NCI-H1694 treated with DMSO at 0.1 percent for 48 hours (cell line): ENCODE data around the gene ARX.
A peak's percentile ranks its signal among the peaks of the same experiment; 100 is the strongest.

Experiments used
- DNase-seq: peaks from one replicate; lab custom pipeline; 2025; lab: John Stamatoyannopoulos, UW

ARX gene

DNA sequence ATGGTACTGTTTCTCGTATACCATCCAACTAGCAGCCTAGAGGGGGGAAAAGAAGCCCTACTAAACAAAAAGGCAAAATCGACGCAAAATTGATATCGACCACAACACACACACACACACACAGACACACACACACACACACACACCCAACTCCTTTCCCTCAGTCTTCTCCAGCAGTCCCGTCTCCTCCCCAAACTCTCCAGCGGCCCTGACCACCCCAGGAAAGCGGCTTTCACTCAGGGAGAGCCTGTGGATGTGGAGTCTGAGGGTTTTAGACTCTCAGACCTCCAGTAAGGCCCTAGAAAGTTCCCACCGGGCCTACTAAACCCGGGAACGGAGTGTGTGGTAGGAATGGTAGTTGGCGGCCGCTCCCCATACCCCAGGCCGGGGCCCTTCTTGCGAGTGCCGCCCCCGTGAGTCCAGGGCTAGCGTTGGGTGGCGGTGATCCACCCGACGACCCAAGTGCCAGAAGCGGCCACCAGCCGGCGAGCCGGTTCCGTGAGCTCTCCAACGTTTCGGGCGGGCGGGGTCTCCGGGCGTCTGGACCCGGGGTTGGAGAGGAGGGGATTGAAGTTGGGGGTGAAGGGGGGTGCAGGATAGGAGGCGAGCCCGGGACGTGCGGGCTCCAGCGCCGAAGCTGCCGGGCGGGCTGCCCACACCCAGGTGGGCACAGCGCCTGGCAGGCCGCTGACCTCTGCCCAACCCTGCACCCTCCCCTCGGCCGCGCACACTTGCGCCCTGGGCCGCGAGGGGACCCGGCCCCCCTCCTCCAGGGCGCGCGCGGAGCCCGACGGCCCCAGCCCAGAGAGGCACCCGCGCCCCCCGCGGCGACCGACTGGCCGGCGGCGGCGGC, 13.7 kb downstream of the ARX start:
- no peak for DNase-seq

- DNase-seq = no peak
Observed at GRCh38 chrX:24999511-24999910, 16.3 kb downstream of the ARX start.

- no peak for DNase-seq
Observed at GRCh38 chrX:24996096-24996709, 19.6 kb downstream of the ARX start.

DNA sequence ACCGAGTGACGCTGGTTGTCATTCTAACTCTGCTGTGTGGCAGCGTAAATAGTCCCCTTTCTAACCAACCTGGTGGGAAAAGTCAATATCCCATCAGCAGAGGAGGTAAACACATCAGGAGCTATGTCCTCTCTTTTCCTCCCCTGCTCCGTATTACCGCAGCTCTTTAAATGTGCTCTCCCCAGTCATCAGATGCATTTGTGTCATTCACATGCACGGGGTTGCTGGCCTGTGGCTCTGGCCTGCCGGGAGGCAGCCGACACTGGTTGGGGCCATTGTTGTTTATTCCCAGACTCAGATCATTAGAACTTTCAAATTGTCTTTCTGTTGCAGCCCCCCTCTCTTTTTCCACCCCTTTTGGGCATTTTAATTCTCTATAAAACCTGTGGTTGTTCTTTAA, 21.9 kb downstream of the ARX start:
- DNase-seq = no peak

- peak; percentile 27 for DNase-seq
Observed at GRCh38 chrX:24990535-24990934, 25.2 kb downstream of the ARX start.

GRCh38 chrX:24988314-24988713, 27.5 kb downstream of the ARX start:
- DNase-seq = no peak

GRCh38 chrX:24987731-24988130, 28.0 kb downstream of the ARX start:
- no peak for DNase-seq

GRCh38 chrX:24985120-24985519, 30.6 kb downstream of the ARX start:
- DNase-seq = no peak

- no peak for DNase-seq
Observed at GRCh38 chrX:24983931-24984330, 31.8 kb downstream of the ARX start.

DNA sequence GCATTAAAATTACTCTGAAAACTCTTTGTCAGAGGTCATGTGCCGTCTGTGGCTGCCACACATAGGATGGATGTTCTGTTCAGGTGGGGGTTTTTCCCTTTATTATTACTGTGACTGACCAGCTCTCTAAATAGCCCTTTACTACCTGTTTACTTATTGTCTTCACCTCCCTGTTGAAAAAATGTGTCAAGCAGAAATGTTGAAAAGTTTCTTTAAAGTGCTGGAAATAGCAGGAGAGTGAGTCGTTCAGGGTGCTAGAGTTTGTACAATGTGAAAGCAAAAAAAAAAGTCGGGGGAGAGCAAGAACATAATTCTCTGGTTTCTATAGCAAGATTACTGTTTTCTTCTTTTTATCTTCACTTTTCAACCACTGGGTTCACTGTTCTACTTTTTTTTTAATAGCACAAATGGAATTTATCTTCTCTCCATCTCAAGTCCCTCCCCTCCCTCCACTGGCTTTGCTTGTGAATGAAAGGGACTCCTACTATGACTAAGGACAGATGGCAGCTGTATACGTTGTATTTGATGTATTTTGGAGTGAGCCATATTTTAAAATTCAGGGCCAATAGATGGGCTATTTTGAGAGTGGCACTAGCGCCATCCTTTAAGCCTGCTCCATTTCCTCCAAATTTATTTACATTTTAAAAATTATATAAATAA, 33.3 kb downstream of the ARX start:
- DNase-seq = no peak

GRCh38 chrX:24981030-24981429, 34.7 kb downstream of the ARX start:
- no peak for DNase-seq

DNA sequence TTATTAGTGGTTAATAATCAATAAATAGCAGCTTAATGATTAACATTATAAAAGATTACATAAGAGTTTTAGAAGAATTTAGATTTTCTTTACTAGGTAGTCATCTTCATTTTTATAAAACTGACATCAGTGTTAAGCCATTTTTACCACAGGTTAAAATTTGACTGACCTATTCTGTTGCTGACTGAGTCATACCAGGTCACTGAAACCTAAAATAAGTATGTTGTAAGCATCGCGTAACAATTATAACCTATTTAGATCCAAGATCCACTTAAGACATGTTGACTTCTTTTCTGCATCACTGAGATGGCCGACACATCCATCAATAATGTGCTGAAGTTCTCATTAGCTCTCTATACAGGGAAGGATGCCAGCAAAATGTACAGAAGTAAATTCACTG, 36.7 kb downstream of the ARX start:
- no peak for DNase-seq

DNA sequence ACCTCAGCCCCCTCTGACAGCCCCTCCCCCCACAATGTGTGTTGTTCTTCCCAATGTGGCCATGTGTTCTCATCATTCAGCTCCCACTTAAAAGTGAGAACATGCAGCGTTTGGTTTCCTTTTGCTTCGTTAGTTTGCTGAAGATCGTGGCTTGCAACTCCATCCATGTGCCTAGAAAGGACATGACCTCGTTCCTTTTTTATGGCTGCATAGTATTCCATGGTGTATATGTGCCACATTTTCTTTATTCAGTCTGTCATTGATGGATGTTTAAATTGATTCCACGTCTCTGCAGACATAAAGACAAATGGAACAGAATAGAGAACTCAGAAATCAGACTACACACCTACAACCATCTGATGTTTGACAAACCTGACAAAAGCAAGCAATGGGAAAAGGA, 46.0 kb downstream of the ARX start:
- DNase-seq = no peak

DNA sequence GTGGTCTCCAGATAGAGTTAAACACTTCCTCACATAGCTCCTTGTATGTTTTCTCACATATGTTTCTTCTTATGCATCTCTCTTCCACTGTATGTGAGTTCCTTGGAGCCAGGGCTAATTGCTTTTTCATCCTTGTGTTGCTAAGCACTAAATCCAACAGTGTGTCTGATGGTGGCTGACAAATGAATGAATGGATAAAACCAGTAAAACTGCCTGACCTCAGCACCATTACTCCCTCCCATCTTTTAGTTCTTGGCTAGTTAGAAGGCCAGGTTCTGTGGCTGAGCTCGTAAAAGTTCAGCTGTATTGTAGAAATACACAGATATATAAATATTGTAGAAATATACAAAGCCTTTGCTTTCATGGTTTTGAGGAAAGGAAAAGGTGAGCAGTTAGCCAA, 50.4 kb downstream of the ARX start:
- no peak for DNase-seq

DNA sequence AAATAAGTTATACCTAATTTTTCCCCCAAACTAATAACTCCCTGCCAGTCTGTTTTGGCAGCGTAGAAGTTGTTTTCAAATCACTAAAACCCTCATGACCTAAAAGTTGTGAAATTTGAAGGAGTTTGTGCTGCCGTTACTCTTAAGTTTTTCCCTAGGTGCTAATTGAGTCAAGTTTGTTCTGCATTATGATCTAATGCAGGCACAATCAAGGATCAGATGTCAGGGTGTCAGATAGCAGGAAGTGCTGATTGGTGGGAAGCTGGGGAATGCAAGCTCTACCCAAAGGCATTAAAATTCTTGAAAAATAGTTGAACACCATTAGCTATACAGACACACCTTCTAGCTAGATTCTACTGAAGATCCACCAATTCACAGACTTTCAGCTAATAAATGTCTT, 51.9 kb downstream of the ARX start:
- no peak for DNase-seq

- DNase-seq = no peak
Observed at GRCh38 chrX:24961809-24962208, 54.0 kb downstream of the ARX start.

- DNase-seq = peak; percentile 34
Observed at GRCh38 chrX:24956828-24957227, 58.9 kb downstream of the ARX start.

DNA sequence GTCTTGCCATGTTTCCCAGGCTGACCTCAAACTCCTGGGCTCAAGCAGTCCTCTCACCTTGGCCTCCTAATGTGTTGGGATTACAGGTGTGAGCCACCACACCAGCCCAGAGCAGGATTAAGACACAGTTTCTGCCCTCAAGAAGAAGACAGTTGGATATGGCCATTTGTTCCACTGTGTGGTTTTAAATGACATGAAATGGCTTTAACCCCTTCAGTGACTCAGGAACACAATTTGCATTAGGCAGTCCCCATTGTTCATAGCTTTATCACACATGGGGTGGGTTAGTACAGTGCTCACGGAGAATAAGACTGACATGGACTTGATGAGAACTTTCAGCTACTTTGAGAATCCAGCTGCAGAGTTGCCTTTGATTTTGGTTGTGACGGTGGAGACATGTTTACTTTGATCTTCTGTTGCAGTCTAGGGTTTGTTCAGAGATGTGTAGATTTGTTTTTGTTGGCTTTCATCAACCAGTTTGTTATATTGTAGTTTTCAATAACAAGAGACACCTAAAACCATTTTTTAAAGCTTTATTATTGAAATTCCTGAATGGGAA, 60.3 kb downstream of the ARX start:
- DNase-seq = no peak

GRCh38 chrX:24954732-24955131, 61.0 kb downstream of the ARX start:
- no peak for DNase-seq
